Measurements from ENCODE around the gene ERCC6L2. TPM values are rescaled to one million over a fixed set of nuclear protein-coding genes. Genes with fewer than 3 reads are reported as not detected.

The ERCC6L2 gene
- total RNA-seq, 1 experiment from 2014 or later: 75.0 TPM

DNA sequence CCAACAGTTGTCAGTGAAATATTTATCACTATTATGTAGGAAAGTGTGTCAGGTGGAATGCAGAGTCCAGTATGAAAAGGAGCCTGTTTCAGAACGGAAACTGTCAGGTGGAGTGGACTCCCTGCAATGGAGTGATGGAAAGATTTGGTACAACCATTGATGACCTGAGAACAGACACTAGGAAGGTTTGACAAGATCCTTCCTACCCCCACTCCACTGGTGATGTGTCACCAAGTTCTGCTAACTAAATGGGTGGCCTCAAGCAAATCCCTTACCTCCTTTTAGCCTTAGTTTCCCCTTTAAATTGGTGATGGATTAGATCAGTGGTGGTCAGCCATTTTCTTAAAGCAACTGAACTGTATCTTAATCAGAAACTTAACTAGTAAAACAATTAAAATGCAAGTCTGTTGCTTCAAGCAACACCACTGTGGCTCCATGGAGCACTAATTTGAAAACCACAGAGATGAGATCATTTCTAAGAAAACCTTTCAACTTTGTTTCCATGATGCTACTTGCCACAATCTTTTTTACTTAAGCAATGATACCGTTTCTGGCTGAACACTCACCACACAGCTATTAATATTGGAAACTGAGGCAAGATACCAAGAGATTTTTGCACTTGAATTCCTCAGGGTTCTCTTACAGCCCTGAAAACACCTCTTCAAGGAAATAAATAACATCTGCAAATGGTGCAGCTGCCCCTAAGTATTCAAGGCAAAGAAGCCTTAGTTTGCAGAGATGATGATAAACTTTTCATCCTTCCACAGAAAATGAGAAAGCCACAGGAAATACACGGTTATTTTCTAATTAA lies 140.6 kb downstream of the ERCC6L2 start:
- Histone ChIP-seq H3K27ac (no peak overlapping the region), H3K9me3 (replicated peaks) (no peaks in the 10 kb centered on the region), H3K4me3 (no peak overlapping the region), H3K4me1 (replicated peaks) (peaks cover 18% of the 10 kb centered on the region), H3K27me3 (replicated peaks) (no peaks in the 10 kb centered on the region), H3K36me3 (peaks cover 19% of the 10 kb centered on the region)
- DNase-seq (ENCODE audit: low read depth in 1 of 2, low spot score in 2 of 2): peak in 1 of 2 experiments; percentile 41
